ENCODE measurements around the gene ARHGEF7.

Gene ARHGEF7

DNA sequence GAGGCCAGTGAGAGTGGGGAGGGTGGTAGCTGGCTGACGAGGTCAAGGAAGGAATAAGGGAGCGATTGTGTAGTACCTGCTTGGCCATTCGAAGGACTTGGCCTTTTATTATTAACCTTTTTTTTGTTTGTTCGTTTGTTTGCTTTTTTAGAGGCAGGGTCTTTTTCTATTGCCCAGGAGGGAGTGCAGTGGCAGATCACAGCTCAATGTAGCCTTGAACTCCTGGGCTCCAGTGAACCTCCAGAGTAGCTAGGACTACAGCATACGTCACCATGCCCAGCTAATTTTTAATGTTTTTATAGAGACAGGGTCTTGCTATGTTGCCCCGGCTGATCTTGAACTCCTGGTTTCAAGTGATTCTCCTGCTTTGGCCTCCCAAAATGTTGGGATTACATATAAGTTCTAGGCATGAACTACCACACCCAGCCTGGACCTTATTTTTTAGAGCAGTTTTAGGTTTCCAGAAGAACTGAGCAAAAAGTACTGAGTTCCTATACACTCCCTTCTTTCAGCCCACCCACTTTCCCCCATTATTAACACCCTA, 25.5 kb downstream of the ARHGEF7 start:
- peaks cover 1% of the 10 kb centered on the region; the same call in 1 of the 2 replicates for H3K27me3 ChIP-seq (replicated peaks; ENCODE audit: control insufficient read depth, insufficient read depth, low read length)
- no peaks in the 10 kb centered on the region for H3K36me3 ChIP-seq (ENCODE audit: control insufficient read depth, insufficient read depth, low read length)
- DNase-seq (ENCODE audit: extremely low read depth, insufficient read length): no peak
- H3K4me3 ChIP-seq (replicated peaks; ENCODE audit: low read depth, low read length): no peak overlapping the region
- no peak for TF ChIP-seq CTCF (IDR thresholded peaks at IDR 0.05; ENCODE audit: insufficient read depth, low read length, poor library complexity, severe bottlenecking)

- no peak overlapping the region for H3K4me3 ChIP-seq (replicated peaks; ENCODE audit: low read depth, low read length)
- no peak for DNase-seq (ENCODE audit: extremely low read depth, insufficient read length)
- TF ChIP-seq CTCF (IDR thresholded peaks at IDR 0.05; ENCODE audit: insufficient read depth, low read length, poor library complexity, severe bottlenecking): no peak
- peaks cover 1% of the 10 kb centered on the region; the same call in 1 of the 2 replicates for H3K27me3 ChIP-seq (replicated peaks; ENCODE audit: control insufficient read depth, insufficient read depth, low read length)
- no peaks in the 10 kb centered on the region for H3K36me3 ChIP-seq (ENCODE audit: control insufficient read depth, insufficient read depth, low read length)
Measured at GRCh38 chr13:111142472-111142871, 27.4 kb downstream of the ARHGEF7 start.

- no peak for DNase-seq (ENCODE audit: extremely low read depth, insufficient read length)
- Histone ChIP-seq H3K27me3 (replicated peaks; ENCODE audit: control insufficient read depth, insufficient read depth, low read length) (no peaks in the 10 kb centered on the region; the same call in 1 of the 2 replicates), H3K36me3 (ENCODE audit: control insufficient read depth, insufficient read depth, low read length) (no peaks in the 10 kb centered on the region), H3K4me3 (replicated peaks; ENCODE audit: low read depth, low read length) (no peak overlapping the region)
- TF ChIP-seq CTCF (IDR thresholded peaks at IDR 0.05; ENCODE audit: insufficient read depth, low read length, poor library complexity, severe bottlenecking): no peak
Measured at GRCh38 chr13:111143865-111144540, 28.9 kb downstream of the ARHGEF7 start.

DNA sequence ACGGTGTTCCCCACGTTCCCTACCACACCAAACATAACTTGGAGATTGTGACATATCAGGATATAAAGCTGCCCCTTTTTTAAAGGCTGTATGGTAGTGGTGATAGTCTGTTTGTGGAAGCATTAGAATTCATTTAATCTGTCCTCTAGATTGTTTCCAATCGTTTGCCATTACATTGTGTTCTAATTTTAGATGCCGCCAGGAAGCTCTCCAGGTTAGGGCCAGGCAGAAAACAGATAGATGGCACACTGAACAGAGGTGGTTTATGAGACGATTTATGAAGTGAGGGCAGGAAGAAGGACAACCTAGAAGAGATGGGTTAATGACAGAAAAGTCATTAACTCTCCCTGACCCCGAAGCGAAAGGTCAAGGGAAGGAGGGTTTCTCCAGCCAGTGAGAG, 30.0 kb downstream of the ARHGEF7 start:
- H3K4me3 ChIP-seq (replicated peaks; ENCODE audit: low read depth, low read length): no peak overlapping the region
- no peak for DNase-seq (ENCODE audit: extremely low read depth, insufficient read length)
- H3K36me3 ChIP-seq (ENCODE audit: control insufficient read depth, insufficient read depth, low read length): no peaks in the 10 kb centered on the region
- TF ChIP-seq CTCF (IDR thresholded peaks at IDR 0.05; ENCODE audit: insufficient read depth, low read length, poor library complexity, severe bottlenecking): no peak
- H3K27me3 ChIP-seq (replicated peaks; ENCODE audit: control insufficient read depth, insufficient read depth, low read length): no peaks in the 10 kb centered on the region; the same call in 1 of the 2 replicates

DNA sequence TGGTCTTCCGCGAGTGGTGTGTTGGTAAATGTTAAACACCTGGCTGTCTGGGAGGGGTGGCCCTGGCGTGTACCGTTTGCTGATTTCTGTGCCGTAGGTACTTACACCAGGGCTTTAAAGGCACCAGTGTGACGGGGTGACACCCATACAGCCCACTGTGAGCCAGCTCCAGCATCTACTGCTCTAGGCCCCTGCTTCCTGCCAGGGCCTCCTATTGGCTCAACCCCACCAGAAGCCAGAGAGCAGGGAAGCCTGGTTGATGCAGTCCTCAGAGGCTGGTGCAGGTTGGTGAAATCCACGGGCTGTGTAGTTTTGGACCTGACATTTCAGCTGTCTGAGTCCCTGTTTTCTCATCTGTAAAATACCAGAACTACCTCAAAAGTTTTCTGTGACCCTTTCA, 30.4 kb downstream of the ARHGEF7 start:
- DNase-seq (ENCODE audit: extremely low read depth, insufficient read length): no peak
- no peak overlapping the region for H3K4me3 ChIP-seq (replicated peaks; ENCODE audit: low read depth, low read length)
- no peak for TF ChIP-seq CTCF (IDR thresholded peaks at IDR 0.05; ENCODE audit: insufficient read depth, low read length, poor library complexity, severe bottlenecking)
- H3K27me3 ChIP-seq (replicated peaks; ENCODE audit: control insufficient read depth, insufficient read depth, low read length): no peaks in the 10 kb centered on the region; the same call in 1 of the 2 replicates
- no peaks in the 10 kb centered on the region for H3K36me3 ChIP-seq (ENCODE audit: control insufficient read depth, insufficient read depth, low read length)

All from GM06990 (cell line).